DND-41 (cell line): ENCODE measurements around the gene DDTL.

ENCODE experiments used
- ATAC-seq: fragments of 200-7000 bp; cut with Tn5 transposase; 3 replicates; pipeline ENCODE4 v1.9.1; 2021; ENCODE audit warnings: low read depth; ENCODE audit not compliant: insufficient read depth
- DNase-seq: peaks from one replicate; pipeline ENCODE4 v3.0.0-alpha.2; 2020
- H2AFZ ChIP-seq: 2 replicates; pipeline ENCODE4 v1.6.0; 2012; ENCODE audit warnings: low read depth, low read length
- H3K27ac ChIP-seq: 2 replicates; pipeline ENCODE4 v1.5.1; 2012; ENCODE audit warnings: low read length, inconsistent platforms
- H3K27me3 ChIP-seq: fragments of 200-600 bp; sonication (generic); 2 replicates; pipeline ENCODE4 v1.6.0; 2012; ENCODE audit warnings: low read length, mild to moderate bottlenecking, inconsistent platforms; ENCODE audit not compliant: insufficient read depth, poor library complexity
- H3K36me3 ChIP-seq: 2 replicates; pipeline ENCODE4 v1.5.1; 2012; ENCODE audit warnings: low read length, inconsistent platforms; ENCODE audit not compliant: insufficient read depth
- H3K4me1 ChIP-seq: 2 replicates; pipeline ENCODE4 v1.5.1; 2012; ENCODE audit warnings: mild to moderate bottlenecking, low read length; ENCODE audit not compliant: insufficient read depth
- H3K4me2 ChIP-seq: 2 replicates; pipeline ENCODE4 v1.6.0; 2012; ENCODE audit warnings: mild to moderate bottlenecking, moderate library complexity, low read length, inconsistent platforms; ENCODE audit not compliant: insufficient read depth
- H3K4me3 ChIP-seq, 2 experiments: fragments of 200-600 bp in 1 of 2; shearing (Covaris generic) in 1 of 2; 2 replicates each; pipeline ENCODE4 v1.5.1; 2012 to 2016; ENCODE audit warnings: inconsistent platforms in 2 of 2, low read length in 2 of 2, mild to moderate bottlenecking in 2 of 2, low read depth in 1 of 2, moderate library complexity in 1 of 2
- H3K79me2 ChIP-seq: 2 replicates; pipeline ENCODE4 v1.6.0; 2012; ENCODE audit warnings: low read length, inconsistent platforms; ENCODE audit not compliant: insufficient read depth
- H3K9ac ChIP-seq: 2 replicates; pipeline ENCODE4 v1.6.0; 2012; ENCODE audit warnings: low read depth, mild to moderate bottlenecking, inconsistent platforms, low read length, moderate library complexity
- H3K9me3 ChIP-seq: 2 replicates; pipeline ENCODE4 v1.5.1; 2012; ENCODE audit warnings: low read length, moderate library complexity, mild to moderate bottlenecking, inconsistent platforms; ENCODE audit not compliant: insufficient read depth, severe bottlenecking
- H4K20me1 ChIP-seq: 2 replicates; pipeline ENCODE4 v1.6.0; 2012; ENCODE audit warnings: low read length; ENCODE audit not compliant: insufficient read depth
- CTCF ChIP-seq: IDR thresholded peaks from 2 replicates; pipeline ENCODE4 v1.5.1; 2012; ENCODE audit warnings: borderline replicate concordance, low read length, moderate library complexity, mild to moderate bottlenecking; ENCODE audit not compliant: poor library complexity, severe bottlenecking; ENCODE audit errors: extremely low read depth
- EZH2 ChIP-seq: IDR thresholded peaks from 3 replicates; pipeline ENCODE4 v1.6.1; 2012; ENCODE audit warnings: borderline replicate concordance, low read depth, mild to moderate bottlenecking, moderate library complexity, low read length, inconsistent platforms; ENCODE audit not compliant: severe bottlenecking

Gene DDTL

GRCh38 chr22:24005201-24005600 lies 38.5 kb downstream of the DDTL start, which contains the start of gene GSTT4:
GSTT4 (minus strand) TSS chr22:24005453; CDS start chr22:24005356, 97 bp downstream.
- Histone ChIP-seq H3K9me3 (peaks cover 3% of the 10 kb centered on the region), H4K20me1 (no peaks in the 10 kb centered on the region), H3K27ac (no peak within 1 kb of the TSS), H3K27me3 (no peaks in the 10 kb centered on the region), H3K36me3 (no peaks in the 10 kb centered on the region), H3K4me1 (no peaks in the 10 kb centered on the region), H3K79me2 (no peaks in the 10 kb centered on the region), H3K4me2 (no peak within 1 kb of the TSS), H3K4me3 (no peak within 1 kb of the TSS), H3K9ac (no peak within 1 kb of the TSS), H2AFZ (no peak within 1 kb of the TSS)
- ATAC-seq, result no peak
- TF ChIP-seq CTCF (no peak), EZH2 (no peak)
- no peak for DNase-seq

GRCh38 chr22:24006207-24006913 lies 39.7 kb downstream of the DDTL start:
- H3K79me2 ChIP-seq, result peaks cover 3% of the 10 kb centered on the region
- H2AFZ ChIP-seq, result no peak overlapping the region
- no peak overlapping the region for H3K4me2 ChIP-seq
- no peak overlapping the region for H3K9ac ChIP-seq
- ATAC-seq (no peak), DNase-seq (no peak)
- H3K9me3 ChIP-seq, result peaks cover 3% of the 10 kb centered on the region
- H3K36me3 ChIP-seq, result no peaks in the 10 kb centered on the region
- H3K4me3 ChIP-seq, result no peak overlapping the region
- H4K20me1 ChIP-seq, result no peaks in the 10 kb centered on the region
- TF ChIP-seq EZH2 (no peak), CTCF (no peak)
- H3K27me3 ChIP-seq, result no peaks in the 10 kb centered on the region
- peaks cover 7% of the 10 kb centered on the region for H3K4me1 ChIP-seq
- H3K27ac ChIP-seq, result no peak overlapping the region

- no peak for DNase-seq
- TF ChIP-seq EZH2 (no peak), CTCF (no peak)
Observed at GRCh38 chr22:24006914-24007214, 40.2 kb downstream of the DDTL start.

More at GRCh38 chr22:24006914-24007214, 40.2 kb downstream of the DDTL start:
- Histone ChIP-seq H3K9ac (no peak overlapping the region), H3K4me1 (peaks cover 10% of the 10 kb centered on the region), H4K20me1 (no peaks in the 10 kb centered on the region), H3K27ac (no peak overlapping the region), H3K9me3 (peaks cover 3% of the 10 kb centered on the region), H3K36me3 (no peaks in the 10 kb centered on the region), H3K27me3 (no peaks in the 10 kb centered on the region), H3K4me3 (no peak overlapping the region), H3K79me2 (peaks cover 8% of the 10 kb centered on the region), H3K4me2 (no peak overlapping the region), H2AFZ (no peak overlapping the region)
- no peak for ATAC-seq
